IPS-20b (cell line): Measurements from ENCODE around the gene CD6.

Experiments used
- H3K27ac ChIP-seq: one replicate; pipeline ENCODE4 v1.5.1; 2013; ENCODE audit warnings: low read length
- H3K27me3 ChIP-seq: 2 replicates; pipeline ENCODE4 v1.6.1; 2013; ENCODE audit warnings: mild to moderate bottlenecking, low read length, inconsistent platforms; ENCODE audit not compliant: insufficient read depth
- H3K36me3 ChIP-seq: 2 replicates; pipeline ENCODE4 v1.6.1; 2013; ENCODE audit warnings: low read depth, mild to moderate bottlenecking, inconsistent platforms, low read length, moderate library complexity; ENCODE audit not compliant: insufficient read depth
- H3K4me1 ChIP-seq: 2 replicates; pipeline ENCODE4 v1.6.1; 2013; ENCODE audit warnings: mild to moderate bottlenecking, control low read depth, inconsistent platforms, low read length, moderate library complexity; ENCODE audit not compliant: insufficient read depth
- H3K4me3 ChIP-seq: 2 replicates; pipeline ENCODE4 v1.5.1; 2013; ENCODE audit warnings: mild to moderate bottlenecking, low read length, inconsistent platforms
- H3K9ac ChIP-seq: 2 replicates; pipeline ENCODE4 v1.6.1; 2013; ENCODE audit warnings: low read depth, mild to moderate bottlenecking, inconsistent platforms, low read length, moderate library complexity
- H3K9me3 ChIP-seq: 2 replicates; pipeline ENCODE4 v1.6.1; 2013; ENCODE audit warnings: mild to moderate bottlenecking, low read depth, low read length, inconsistent platforms; ENCODE audit not compliant: insufficient read depth

Gene CD6

GRCh38 chr11:60927600-60927999 lies 43.9 kb upstream of the CD6 start:
- peaks cover 60% of the 10 kb centered on the region for H3K36me3 ChIP-seq

GRCh38 chr11:60928563-60929001 lies 42.9 kb upstream of the CD6 start:
- no peak overlapping the region for H3K9ac ChIP-seq
- H3K36me3 ChIP-seq, result peaks cover 68% of the 10 kb centered on the region
- H3K27me3 ChIP-seq, result no peaks in the 10 kb centered on the region

More at GRCh38 chr11:60927600-60927999, 43.9 kb upstream of the CD6 start:
- Histone ChIP-seq H3K27ac (no peak overlapping the region), H3K4me1 (peaks cover 2% of the 10 kb centered on the region; the same call in 1 of the 2 replicates), H3K27me3 (no peaks in the 10 kb centered on the region), H3K9ac (no peak overlapping the region), H3K9me3 (no peaks in the 10 kb centered on the region), H3K4me3 (no peak overlapping the region)

DNA sequence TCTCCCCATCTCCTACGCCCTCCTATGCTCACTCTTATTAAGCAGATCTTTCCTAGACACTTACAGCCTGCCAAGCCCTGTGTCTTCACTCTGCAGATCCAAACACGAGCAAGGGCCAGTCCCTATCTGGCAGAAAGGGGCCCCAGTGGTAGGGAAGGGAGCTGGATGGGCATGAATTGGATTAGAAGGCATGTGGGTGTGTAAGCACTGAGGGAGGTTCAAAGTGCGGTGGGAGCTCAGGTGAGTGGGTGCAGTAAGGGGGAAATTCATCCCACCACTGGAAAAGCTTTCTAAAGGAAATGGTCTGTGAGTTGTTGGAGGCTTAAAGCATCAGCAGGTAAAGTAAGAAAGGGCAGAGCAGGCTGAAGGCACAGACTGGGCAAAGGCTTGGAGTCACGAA lies 41.7 kb upstream of the CD6 start:
- Histone ChIP-seq H3K9ac (no peak overlapping the region), H3K27me3 (no peaks in the 10 kb centered on the region), H3K4me1 (no peaks in the 10 kb centered on the region; the same call in 1 of the 2 replicates), H3K9me3 (no peaks in the 10 kb centered on the region), H3K27ac (no peak overlapping the region), H3K4me3 (no peak overlapping the region), H3K36me3 (peaks cover 74% of the 10 kb centered on the region)

More at GRCh38 chr11:60928563-60929001, 42.9 kb upstream of the CD6 start:
- H3K4me1 ChIP-seq, result peaks cover 2% of the 10 kb centered on the region; the same call in 1 of the 2 replicates
- H3K9me3 ChIP-seq, result no peaks in the 10 kb centered on the region
- H3K4me3 ChIP-seq, result no peak overlapping the region
- H3K27ac ChIP-seq, result no peak overlapping the region

DNA sequence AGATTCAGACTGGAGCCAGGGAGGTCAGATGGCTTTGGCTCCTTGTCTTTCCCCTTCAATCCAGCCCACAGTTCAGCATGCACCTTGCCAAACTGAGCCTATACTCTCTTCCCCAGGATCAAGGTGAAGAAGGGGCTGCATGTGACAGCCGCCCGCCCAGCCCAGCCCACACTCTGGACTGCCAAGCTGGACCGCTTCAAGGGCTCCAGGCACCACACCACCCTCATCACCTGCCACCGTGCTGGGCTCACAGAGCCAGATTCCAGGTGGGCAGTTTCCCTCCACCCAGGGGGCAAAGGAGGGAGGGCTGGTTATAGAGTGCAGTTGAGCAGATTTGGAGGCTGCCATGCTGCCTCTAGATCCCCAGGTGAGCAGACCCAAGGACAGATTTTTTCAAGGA lies 41.1 kb upstream of the CD6 start:
- no peak overlapping the region for H3K27ac ChIP-seq
- no peak overlapping the region for H3K9ac ChIP-seq
- H3K4me3 ChIP-seq, result no peak overlapping the region
- no peaks in the 10 kb centered on the region; the same call in 1 of the 2 replicates for H3K4me1 ChIP-seq
- peaks cover 77% of the 10 kb centered on the region for H3K36me3 ChIP-seq
- no peaks in the 10 kb centered on the region for H3K27me3 ChIP-seq
- H3K9me3 ChIP-seq, result no peaks in the 10 kb centered on the region

DNA sequence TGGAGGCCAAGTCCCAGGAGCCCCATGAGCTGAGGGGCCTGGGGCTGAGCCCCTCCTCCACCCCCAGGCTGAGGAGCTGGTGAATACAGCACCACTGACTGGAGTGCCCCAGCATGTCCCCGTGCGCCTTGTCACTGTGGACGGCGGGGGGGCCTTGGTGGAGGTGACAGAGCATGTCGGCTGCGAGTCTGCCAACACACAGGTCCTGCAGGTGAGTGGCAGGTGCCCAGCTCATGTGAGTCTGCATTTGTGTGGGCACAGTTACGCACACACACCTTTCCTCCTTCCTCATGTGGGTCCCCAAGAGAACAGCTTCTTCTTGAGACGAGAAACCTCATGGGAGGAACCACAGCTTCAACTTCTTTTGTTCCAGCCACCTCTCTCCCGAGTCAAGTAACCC lies 39.6 kb upstream of the CD6 start:
- Histone ChIP-seq H3K27ac (no peak overlapping the region), H3K9me3 (no peaks in the 10 kb centered on the region), H3K27me3 (no peaks in the 10 kb centered on the region), H3K4me1 (no peaks in the 10 kb centered on the region), H3K36me3 (peaks cover 82% of the 10 kb centered on the region), H3K4me3 (no peak overlapping the region), H3K9ac (no peak overlapping the region)

- Histone ChIP-seq H3K9me3 (no peaks in the 10 kb centered on the region), H3K27me3 (no peaks in the 10 kb centered on the region), H3K4me1 (no peaks in the 10 kb centered on the region), H3K4me3 (no peak overlapping the region), H3K36me3 (peaks cover 80% of the 10 kb centered on the region), H3K9ac (no peak overlapping the region), H3K27ac (no peak overlapping the region)
Measured at GRCh38 chr11:60932605-60933356, 38.7 kb upstream of the CD6 start.

- Histone ChIP-seq H3K27me3 (no peaks in the 10 kb centered on the region), H3K36me3 (peaks cover 72% of the 10 kb centered on the region), H3K9ac (no peak overlapping the region), H3K9me3 (no peaks in the 10 kb centered on the region), H3K4me3 (no peak overlapping the region), H3K27ac (no peak overlapping the region), H3K4me1 (no peaks in the 10 kb centered on the region)
Measured at GRCh38 chr11:60933416-60934123, 37.9 kb upstream of the CD6 start.

GRCh38 chr11:60934124-60934789 lies 37.2 kb upstream of the CD6 start:
- Histone ChIP-seq H3K9me3 (no peaks in the 10 kb centered on the region), H3K9ac (no peak overlapping the region), H3K27ac (no peak overlapping the region), H3K27me3 (no peaks in the 10 kb centered on the region), H3K4me3 (no peak overlapping the region), H3K36me3 (peaks cover 66% of the 10 kb centered on the region), H3K4me1 (no peaks in the 10 kb centered on the region)

DNA sequence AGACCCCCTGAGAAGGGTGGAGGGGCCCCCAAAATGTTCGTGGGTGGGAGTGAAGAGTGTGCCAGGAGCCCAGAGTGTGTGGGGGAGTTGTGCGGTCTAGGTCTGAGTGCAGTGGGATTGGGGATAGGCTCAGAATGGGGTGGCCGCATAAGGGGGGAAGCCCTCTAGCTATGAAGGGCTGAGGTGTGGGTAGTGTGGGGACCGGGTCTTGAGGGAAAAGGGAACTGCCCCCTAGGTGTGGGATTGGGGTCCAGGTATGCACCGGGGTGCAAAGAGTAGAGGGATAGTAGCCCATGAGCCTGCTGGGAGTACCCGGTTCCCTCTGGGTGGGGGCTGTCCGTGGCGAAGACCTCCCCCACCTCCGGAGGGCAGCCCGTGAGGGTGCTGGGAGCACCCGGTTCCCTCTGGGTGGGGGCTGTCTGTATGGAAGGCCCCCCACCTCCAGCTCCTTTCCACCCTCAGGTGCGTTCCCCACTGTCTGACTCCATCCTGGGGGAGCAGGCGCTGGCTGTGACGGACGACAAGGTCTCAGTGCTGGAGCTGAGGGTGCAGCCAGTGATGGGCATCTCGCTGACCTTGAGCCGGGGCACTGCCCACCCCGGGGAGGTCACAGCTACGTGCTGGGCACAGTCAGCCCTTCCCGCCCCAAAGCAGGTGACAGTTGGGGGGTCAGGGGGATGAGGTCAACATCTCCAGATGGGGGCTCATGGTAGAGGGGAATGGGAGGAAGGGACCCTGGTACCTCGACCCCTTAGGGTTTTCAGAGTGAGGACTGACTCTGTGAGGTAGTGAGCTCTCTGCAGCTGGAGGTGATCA lies 36.5 kb upstream of the CD6 start:
- H3K9me3 ChIP-seq, result no peaks in the 10 kb centered on the region
- H3K4me1 ChIP-seq, result no peaks in the 10 kb centered on the region
- H3K4me3 ChIP-seq, result no peak overlapping the region
- no peaks in the 10 kb centered on the region for H3K27me3 ChIP-seq
- H3K36me3 ChIP-seq, result peaks cover 58% of the 10 kb centered on the region
- H3K9ac ChIP-seq, result no peak overlapping the region
- no peak overlapping the region for H3K27ac ChIP-seq

DNA sequence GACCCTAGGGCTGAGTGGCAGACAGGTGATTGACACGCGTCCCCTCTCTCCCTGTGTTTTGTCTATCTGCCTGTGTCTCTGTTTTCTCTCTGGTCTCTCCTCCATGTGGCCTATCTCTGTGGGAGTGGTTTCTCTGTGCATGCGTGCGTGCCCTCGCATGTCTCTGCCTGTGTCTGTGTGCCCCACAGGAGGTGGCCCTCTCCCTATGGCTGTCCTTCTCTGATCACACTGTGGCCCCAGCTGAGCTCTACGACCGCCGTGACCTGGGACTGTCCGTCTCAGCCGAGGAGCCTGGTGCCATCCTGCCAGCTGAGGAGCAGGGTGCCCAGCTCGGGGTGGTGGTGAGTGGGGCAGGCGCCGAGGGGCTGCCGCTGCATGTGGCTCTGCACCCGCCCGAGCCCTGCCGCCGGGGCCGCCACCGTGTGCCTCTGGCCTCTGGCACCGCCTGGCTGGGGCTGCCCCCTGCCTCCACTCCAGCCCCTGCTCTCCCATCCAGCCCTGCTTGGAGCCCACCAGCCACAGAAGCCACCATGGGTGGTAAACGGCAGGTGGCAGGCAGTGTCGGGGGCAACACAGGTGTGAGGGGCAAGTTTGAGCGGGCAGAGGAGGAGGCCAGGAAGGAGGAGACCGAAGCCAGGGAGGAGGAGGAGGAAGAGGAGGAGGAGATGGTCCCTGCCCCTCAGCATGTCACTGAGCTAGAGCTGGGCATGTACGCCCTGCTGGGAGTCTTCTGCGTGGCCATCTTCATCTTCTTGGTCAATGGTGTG lies 35.6 kb upstream of the CD6 start:
- H3K36me3 ChIP-seq, result peaks cover 51% of the 10 kb centered on the region
- no peak overlapping the region for H3K4me3 ChIP-seq
- H3K4me1 ChIP-seq, result no peaks in the 10 kb centered on the region
- H3K9ac ChIP-seq, result no peak overlapping the region
- no peaks in the 10 kb centered on the region for H3K9me3 ChIP-seq
- no peak overlapping the region for H3K27ac ChIP-seq
- no peaks in the 10 kb centered on the region for H3K27me3 ChIP-seq
